ENCODE measurements around the gene MARCHF9. TPM values are rescaled to one million over a fixed set of nuclear protein-coding genes. Genes with fewer than 3 reads are reported as not detected.

MARCHF9 gene
- total RNA-seq, 2 donors from 2014 or later = 13.6 to 15.8 TPM

GRCh38 chr12:57738661-57739237 is 16.2 kb upstream of the MARCHF9 start, which contains the start of gene AGAP2:
TSS of gene AGAP2 (minus strand) at chr12:57738742. CDS start at chr12:57738246, 496 bp downstream.
- WGBS, 2 experiments (ENCODE audit: insufficient coverage in 1 of 2, insufficient read length in 1 of 2) = 0% methylated on average over 5 to 28 of the region's 36 CpGs
- Histone ChIP-seq H3K4me3 (ENCODE audit: low read length) (no peak within 1 kb of the TSS), H3K4me1 (ENCODE audit: control insufficient read depth, insufficient read depth, low read length) (no peaks in the 10 kb centered on the region), H3K9me3 (ENCODE audit: control insufficient read depth, low read length) (no peaks in the 10 kb centered on the region), H3K9ac (ENCODE audit: extremely low read depth, low read length, poor library complexity, severe bottlenecking) (no peak within 1 kb of the TSS), H3K36me3 (ENCODE audit: control insufficient read depth, insufficient read depth, low read length) (no peaks in the 10 kb centered on the region), H3K27ac (ENCODE audit: low read depth, low read length) (no peak within 1 kb of the TSS), H3K27me3 (ENCODE audit: control insufficient read depth, insufficient read depth, low read length, poor library complexity, severe bottlenecking) (peaks cover 100% of the 10 kb centered on the region)
- Mint-ChIP-seq H3K4me3 (peak within 1 kb of the TSS; percentile 45), H3K9me3 (no peaks in the 10 kb centered on the region), H3K36me3 (ENCODE audit: low read depth) (no peaks in the 10 kb centered on the region), H3K4me1 (peaks cover 8% of the 10 kb centered on the region), H3K27ac (no peak within 1 kb of the TSS), H3K27me3 (ENCODE audit: insufficient read depth) (peaks cover 93% of the 10 kb centered on the region)
- TF ChIP-seq, protein P1, sequence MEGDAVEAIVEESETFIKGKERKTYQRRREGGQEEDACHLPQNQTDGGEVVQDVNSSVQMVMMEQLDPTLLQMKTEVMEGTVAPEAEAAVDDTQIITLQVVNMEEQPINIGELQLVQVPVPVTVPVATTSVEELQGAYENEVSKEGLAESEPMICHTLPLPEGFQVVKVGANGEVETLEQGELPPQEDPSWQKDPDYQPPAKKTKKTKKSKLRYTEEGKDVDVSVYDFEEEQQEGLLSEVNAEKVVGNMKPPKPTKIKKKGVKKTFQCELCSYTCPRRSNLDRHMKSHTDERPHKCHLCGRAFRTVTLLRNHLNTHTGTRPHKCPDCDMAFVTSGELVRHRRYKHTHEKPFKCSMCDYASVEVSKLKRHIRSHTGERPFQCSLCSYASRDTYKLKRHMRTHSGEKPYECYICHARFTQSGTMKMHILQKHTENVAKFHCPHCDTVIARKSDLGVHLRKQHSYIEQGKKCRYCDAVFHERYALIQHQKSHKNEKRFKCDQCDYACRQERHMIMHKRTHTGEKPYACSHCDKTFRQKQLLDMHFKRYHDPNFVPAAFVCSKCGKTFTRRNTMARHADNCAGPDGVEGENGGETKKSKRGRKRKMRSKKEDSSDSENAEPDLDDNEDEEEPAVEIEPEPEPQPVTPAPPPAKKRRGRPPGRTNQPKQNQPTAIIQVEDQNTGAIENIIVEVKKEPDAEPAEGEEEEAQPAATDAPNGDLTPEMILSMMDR (conservative IDR thresholded peaks at IDR 0.05) = no peak
- peak; percentile 89 for DNase-seq

DNA sequence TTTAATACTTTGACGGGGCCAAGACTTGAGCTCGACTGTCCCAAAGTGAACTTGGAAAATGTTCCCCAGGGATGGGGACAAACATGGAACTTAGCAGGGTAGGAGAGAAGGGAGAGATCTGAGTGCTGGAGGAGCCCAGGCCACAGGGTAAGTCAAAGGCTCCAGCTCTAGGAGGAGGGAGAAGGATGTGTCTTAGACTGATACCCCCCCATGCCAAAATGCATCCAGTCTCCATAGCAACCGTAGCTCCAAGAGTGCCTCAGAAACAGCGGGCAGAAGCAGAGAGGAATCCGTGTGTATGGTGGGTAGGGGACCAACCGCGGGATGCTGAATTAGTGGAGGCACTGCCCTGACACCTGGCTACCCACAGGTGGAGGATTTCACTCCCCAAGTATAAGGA is 15.5 kb upstream of the MARCHF9 start:
- Mint-ChIP-seq H3K27ac (no peak overlapping the region), H3K4me3 (peak overlapping the region; percentile 45), H3K36me3 (ENCODE audit: low read depth) (no peaks in the 10 kb centered on the region), H3K4me1 (peaks cover 8% of the 10 kb centered on the region), H3K9me3 (no peaks in the 10 kb centered on the region), H3K27me3 (ENCODE audit: insufficient read depth) (peaks cover 92% of the 10 kb centered on the region)
- H3K27ac ChIP-seq (ENCODE audit: low read depth, low read length) = no peak overlapping the region
- TF ChIP-seq, protein P1 (conservative IDR thresholded peaks at IDR 0.05) = no peak
- no peaks in the 10 kb centered on the region for H3K9me3 ChIP-seq (ENCODE audit: control insufficient read depth, low read length)
- DNase-seq = no peak
- peaks cover 99% of the 10 kb centered on the region for H3K27me3 ChIP-seq (ENCODE audit: control insufficient read depth, insufficient read depth, low read length, poor library complexity, severe bottlenecking)
- no peaks in the 10 kb centered on the region for H3K36me3 ChIP-seq (ENCODE audit: control insufficient read depth, insufficient read depth, low read length)
- H3K9ac ChIP-seq (ENCODE audit: extremely low read depth, low read length, poor library complexity, severe bottlenecking) = no peak overlapping the region
- WGBS, 2 experiments (ENCODE audit: insufficient coverage in 1 of 2, insufficient read length in 1 of 2) = 21% methylated on average over 7 of the region's 7 CpGs; no CpG with 5 or more reads in 1 of the 2 experiments
- H3K4me3 ChIP-seq (ENCODE audit: low read length) = no peak overlapping the region
- H3K4me1 ChIP-seq (ENCODE audit: control insufficient read depth, insufficient read depth, low read length) = no peaks in the 10 kb centered on the region

- H3K9ac ChIP-seq (ENCODE audit: extremely low read depth, low read length, poor library complexity, severe bottlenecking) = no peak overlapping the region
- no peak overlapping the region for H3K4me3 ChIP-seq (ENCODE audit: low read length)
- Mint-ChIP-seq H3K27me3 (ENCODE audit: insufficient read depth) (peaks cover 86% of the 10 kb centered on the region), H3K4me3 (no peak overlapping the region), H3K27ac (no peak overlapping the region), H3K36me3 (ENCODE audit: low read depth) (no peaks in the 10 kb centered on the region), H3K4me1 (peaks cover 8% of the 10 kb centered on the region), H3K9me3 (peaks cover 3% of the 10 kb centered on the region)
- no peak overlapping the region for H3K27ac ChIP-seq (ENCODE audit: low read depth, low read length)
- peaks cover 93% of the 10 kb centered on the region for H3K27me3 ChIP-seq (ENCODE audit: control insufficient read depth, insufficient read depth, low read length, poor library complexity, severe bottlenecking)
- TF ChIP-seq, protein P1 (conservative IDR thresholded peaks at IDR 0.05) = no peak
- H3K36me3 ChIP-seq (ENCODE audit: control insufficient read depth, insufficient read depth, low read length) = no peaks in the 10 kb centered on the region
- 20 to 39% methylated on average over 1 to 10 of the region's 10 CpGs for WGBS, 2 experiments (ENCODE audit: insufficient coverage in 1 of 2, insufficient read length in 1 of 2)
- no peak for DNase-seq
- no peaks in the 10 kb centered on the region for H3K9me3 ChIP-seq (ENCODE audit: control insufficient read depth, low read length)
- no peaks in the 10 kb centered on the region for H3K4me1 ChIP-seq (ENCODE audit: control insufficient read depth, insufficient read depth, low read length)
Observed at GRCh38 chr12:57739914-57740538, 14.9 kb upstream of the MARCHF9 start.

Data from endodermal cell (in vitro differentiated cells).